Thyroid gland (tissue), 4 donors: Measurements from ENCODE around the gene NALCN. TPM values are rescaled to one million over a fixed set of nuclear protein-coding genes. Genes with fewer than 3 reads are reported as not detected.

Source experiments
- DNase-seq, 2 donors: peaks; one replicate each; pipeline ENCODE4 v3.0.0-alpha.2; 2019
- H3K27ac ChIP-seq, 3 donors: fragments of 200-600 bp; sonication (generic); 1 replicate in 2 of 3; 2 replicates in 1 of 3; pipeline ENCODE4 v1.5.1; 2016 to 2019; ENCODE audit warnings: mild to moderate bottlenecking in 1 of 3, moderate library complexity in 1 of 3
- H3K27me3 ChIP-seq: fragments of 200-600 bp; sonication (generic); one replicate; pipeline ENCODE4 v1.5.1; 2019
- H3K36me3 ChIP-seq, 2 donors: fragments of 200-600 bp; sonication (generic); one replicate each; pipeline ENCODE4 v1.5.1; 2016 to 2019
- H3K4me1 ChIP-seq, 2 donors: fragments of 200-600 bp; sonication (generic); one replicate each; pipeline ENCODE4 v1.5.1; 2017 to 2019
- H3K4me3 ChIP-seq, 3 donors: fragments of 200-600 bp; sonication (generic); replicated peaks in 1 of 3; 1 replicate in 2 of 3; 2 replicates in 1 of 3; pipeline ENCODE4 v1.5.1; 2016; ENCODE audit warnings: mild to moderate bottlenecking in 1 of 3
- H3K9me3 ChIP-seq: fragments of 200-600 bp; sonication (generic); one replicate; pipeline ENCODE4 v1.5.1; 2017
- CTCF ChIP-seq, 6 experiments: fragments of 200-600 bp in 3 of 6; fragments of 450-650 bp in 3 of 6; sonication (generic) in 3 of 6; IDR thresholded peaks; one replicate each; pipeline ENCODE4 v1.5.1; 2016 to 2019; ENCODE audit warnings: antibody characterized with exemption in 6 of 6, mild to moderate bottlenecking in 2 of 6, inconsistent platforms in 1 of 6, moderate library complexity in 1 of 6
- POLR2A ChIP-seq, 2 donors: fragments of 450-650 bp; IDR thresholded peaks; one replicate each; pipeline ENCODE4 v1.6.1; 2017; ENCODE audit warnings: antibody characterized with exemption in 2 of 2, mild to moderate bottlenecking in 2 of 2, moderate library complexity in 1 of 2
- WGBS, 2 donors: methylation state at CpG; one replicate each; pipeline ENCODE4 v1.1.5; 2017; 5-methylcytosine and 5-hydroxymethylcytosine counted together
- intact Hi-C: fragments of 100-400 bp; cut with DNase I; formaldehyde crosslinking; loops from one replicate; pipeline ENCODE4 v1.15.1; 2023
- total RNA-seq, 4 donors: library from RNA; depleted of rRNA; stranded (reverse); fragments of >200 nt; gene quantifications; one replicate each; pipeline ENCODE4 v1.2.3, GENCODE V29; 2016

The NALCN gene
- total RNA-seq, 4 donors from 2014 or later: 2.3 to 6.4 (median 4.4) TPM

GRCh38 chr13:101121608-101122007 is 294.7 kb downstream of the NALCN start:
- 60 to 63% methylated on average over 4 of the region's 4 CpGs for WGBS, 2 donors
- intact Hi-C loops: no loop called here

GRCh38 chr13:101120007-101120406 is 296.3 kb downstream of the NALCN start:
- WGBS, 2 donors: 53 to 74% methylated on average over 2 of the region's 2 CpGs
- DNase-seq: no peak
- Histone ChIP-seq H3K4me1 (no peaks in the 10 kb centered on the region), H3K27ac (no peak overlapping the region), H3K4me3 (no peak overlapping the region), H3K9me3 (no peaks in the 10 kb centered on the region), H3K27me3 (no peaks in the 10 kb centered on the region), H3K36me3 (no peaks in the 10 kb centered on the region)
- TF ChIP-seq POLR2A (IDR thresholded peaks at IDR 0.05): no peak
- TF ChIP-seq CTCF (IDR thresholded peaks at IDR 0.05): no peak
- intact Hi-C loops: no loop called here

More at GRCh38 chr13:101121608-101122007, 294.7 kb downstream of the NALCN start:
- H3K4me1 ChIP-seq: no peaks in the 10 kb centered on the region
- DNase-seq: no peak
- H3K9me3 ChIP-seq: no peaks in the 10 kb centered on the region
- H3K27me3 ChIP-seq: no peaks in the 10 kb centered on the region
- TF ChIP-seq CTCF (IDR thresholded peaks at IDR 0.05) (no peak), POLR2A (IDR thresholded peaks at IDR 0.05) (no peak)
- no peak overlapping the region for H3K4me3 ChIP-seq
- no peak overlapping the region for H3K27ac ChIP-seq
- no peaks in the 10 kb centered on the region for H3K36me3 ChIP-seq

- H3K4me1 ChIP-seq: no peaks in the 10 kb centered on the region
These were observed 299.5 kb downstream of the NALCN start for GRCh38 chr13:101116826-101117225.

GRCh38 chr13:101116341-101116740 is 300.0 kb downstream of the NALCN start:
- intact Hi-C loops: no loop called here

More at GRCh38 chr13:101116826-101117225, 299.5 kb downstream of the NALCN start:
- intact Hi-C loops: no loop called here
- Histone ChIP-seq H3K27ac (no peak overlapping the region), H3K4me3 (no peak overlapping the region), H3K36me3 (no peaks in the 10 kb centered on the region), H3K9me3 (no peaks in the 10 kb centered on the region), H3K27me3 (no peaks in the 10 kb centered on the region)
- WGBS, 2 donors: 74 to 76% methylated on average over 4 of the region's 4 CpGs
- DNase-seq: no peak
- TF ChIP-seq POLR2A (IDR thresholded peaks at IDR 0.05): no peak
- TF ChIP-seq CTCF (IDR thresholded peaks at IDR 0.05): no peak

GRCh38 chr13:101115762-101116171 is 300.5 kb downstream of the NALCN start:
- TF ChIP-seq POLR2A (IDR thresholded peaks at IDR 0.05) (no peak), CTCF (IDR thresholded peaks at IDR 0.05) (no peak)
- no peak overlapping the region for H3K27ac ChIP-seq
- H3K4me3 ChIP-seq: no peak overlapping the region
- no peaks in the 10 kb centered on the region for H3K36me3 ChIP-seq
- H3K9me3 ChIP-seq: no peaks in the 10 kb centered on the region
- intact Hi-C loops: no loop called here
- no peak for DNase-seq
- no peaks in the 10 kb centered on the region for H3K27me3 ChIP-seq
- no peaks in the 10 kb centered on the region for H3K4me1 ChIP-seq

More at GRCh38 chr13:101116341-101116740, 300.0 kb downstream of the NALCN start:
- TF ChIP-seq POLR2A (IDR thresholded peaks at IDR 0.05) (no peak), CTCF (IDR thresholded peaks at IDR 0.05) (no peak)
- DNase-seq: no peak
- Histone ChIP-seq H3K27ac (no peak overlapping the region), H3K36me3 (no peaks in the 10 kb centered on the region), H3K27me3 (no peaks in the 10 kb centered on the region), H3K4me3 (no peak overlapping the region), H3K9me3 (no peaks in the 10 kb centered on the region), H3K4me1 (no peaks in the 10 kb centered on the region)
- 58 to 62% methylated on average over 4 of the region's 4 CpGs for WGBS, 2 donors
